Measurements from ENCODE around the gene NPPC.

NPPC gene

GRCh38 chr2:231886071-231886681 is 40.0 kb downstream of the NPPC start:
- DNase-seq (ENCODE audit: low read depth, low spot score) = no peak

- DNase-seq (ENCODE audit: low read depth, low spot score) = no peak
Measured at GRCh38 chr2:231884438-231885140, 41.6 kb downstream of the NPPC start.

GRCh38 chr2:231883468-231883881 is 42.7 kb downstream of the NPPC start:
- peak; percentile 19 for DNase-seq (ENCODE audit: low read depth, low spot score)

- DNase-seq (ENCODE audit: low read depth, low spot score) = no peak
Measured at GRCh38 chr2:231882646-231883045, 43.5 kb downstream of the NPPC start.

- peak; percentile 7 for DNase-seq (ENCODE audit: low read depth, low spot score)
Measured at GRCh38 chr2:231880371-231880770, 45.8 kb downstream of the NPPC start.

GRCh38 chr2:231879216-231879615 is 47.0 kb downstream of the NPPC start:
- no peak for DNase-seq (ENCODE audit: low read depth, low spot score)

GRCh38 chr2:231877533-231878456 is 48.4 kb downstream of the NPPC start:
- DNase-seq (ENCODE audit: low read depth, low spot score) = peak; percentile 86

GRCh38 chr2:231874944-231875343 is 51.3 kb downstream of the NPPC start:
- DNase-seq (ENCODE audit: low read depth, low spot score) = no peak

All from astrocyte of the hippocampus (primary cell).